Choroid plexus epithelial cell (primary cell): Measurements from ENCODE around the gene COQ10A.
"Not testable (repeated sequence)": the region's sequence is repeated elsewhere in the genome, so short reads cannot be mapped to it uniquely, and the experiment has no call there.

Source experiments
- DNase-seq: peaks from one replicate; pipeline ENCODE4 v3.0.0-alpha.2; 2010; ENCODE audit warnings: low read depth
- H3K4me3 ChIP-seq: 2 replicates; pipeline ENCODE4 v1.5.1; 2011; ENCODE audit warnings: low read depth, mild to moderate bottlenecking, control low read depth, low read length, moderate library complexity
- CTCF ChIP-seq: conservative IDR thresholded peaks from 2 replicates; pipeline ENCODE4 v1.5.1; 2011; ENCODE audit warnings: low read depth, mild to moderate bottlenecking, control low read depth, inconsistent platforms, low read length, moderate library complexity

The COQ10A gene

GRCh38 chr12:56260921-56261320 is 5.8 kb upstream of the COQ10A start:
- TF ChIP-seq CTCF = no peak
- DNase-seq = no peak
- H3K4me3 ChIP-seq = no peak overlapping the region

GRCh38 chr12:56261503-56262232 is 5.1 kb upstream of the COQ10A start:
- no peak for TF ChIP-seq CTCF
- peak; percentile 67 for DNase-seq
- H3K4me3 ChIP-seq = no peak overlapping the region

- not testable (repeated sequence) for H3K4me3 ChIP-seq, DNase-seq
These were observed 3.8 kb upstream of the COQ10A start for GRCh38 chr12:56262955-56263354.

- H3K4me3 ChIP-seq = peak overlapping the region; percentile 88
- DNase-seq = not testable (repeated sequence)
These were observed 562 bp upstream of the COQ10A start for GRCh38 chr12:56266068-56266692.

- DNase-seq = no peak
- H3K4me3 ChIP-seq = peak overlapping the region; percentile 88
- TF ChIP-seq CTCF = no peak
These were observed 815 bp downstream of the COQ10A start for GRCh38 chr12:56267443-56268071.

- TF ChIP-seq CTCF = peak; percentile 74
These were observed 4.3 kb downstream of the COQ10A start for GRCh38 chr12:56271031-56271430.

GRCh38 chr12:56272468-56272867 is 5.7 kb downstream of the COQ10A start:
- DNase-seq, H3K4me3 ChIP-seq: not testable (repeated sequence)

More at GRCh38 chr12:56271031-56271430, 4.3 kb downstream of the COQ10A start:
- no peak overlapping the region for H3K4me3 ChIP-seq
- peak; percentile 66 for DNase-seq

- TF ChIP-seq CTCF = no peak
- DNase-seq = no peak
- no peak overlapping the region for H3K4me3 ChIP-seq
These were observed 7.6 kb downstream of the COQ10A start for GRCh38 chr12:56274299-56274698.
